ENCODE data around the gene TK1.

The TK1 gene

GRCh38 chr17:78132767-78133178 is 54.1 kb downstream of the TK1 start:
- no peak for DNase-seq

GRCh38 chr17:78132084-78132676 is 54.7 kb downstream of the TK1 start:
- DNase-seq: peak; percentile 62

GRCh38 chr17:78131172-78132083 is 55.4 kb downstream of the TK1 start:
- peak; percentile 46 for DNase-seq

GRCh38 chr17:78130437-78131101 is 56.3 kb downstream of the TK1 start, which contains the start of gene TMC8:
Gene TMC8, plus strand, starts transcription at chr17:78130771. Its CDS starts 818 bp downstream, at chr17:78131589.
- DNase-seq: peak; percentile 83

- DNase-seq: peak; percentile 92
Measured at GRCh38 chr17:78130090-78130436, 56.8 kb downstream of the TK1 start.

GRCh38 chr17:78129351-78130089 is 57.3 kb downstream of the TK1 start:
- DNase-seq: peak; percentile 59

- peak; percentile 98 for DNase-seq
Measured at GRCh38 chr17:78128551-78129350, 58.1 kb downstream of the TK1 start, which contains the start of gene TMC6. Gene TMC6, minus strand, starts transcription at chr17:78128755. Its CDS starts 1,923 bp downstream, at chr17:78126832.

- peak; percentile 44 for DNase-seq
Measured at GRCh38 chr17:78127888-78128550, 58.8 kb downstream of the TK1 start.

GRCh38 chr17:78127239-78127887 is 59.5 kb downstream of the TK1 start:
- DNase-seq: peak; percentile 71

GRCh38 chr17:78126895-78127238 is 60.0 kb downstream of the TK1 start:
- no peak for DNase-seq

GRCh38 chr17:78125976-78126894 is 60.6 kb downstream of the TK1 start:
- DNase-seq: no peak

- no peak for DNase-seq
Measured at GRCh38 chr17:78125138-78125913, 61.5 kb downstream of the TK1 start.

- no peak for DNase-seq
Measured at GRCh38 chr17:78124836-78125137, 62.1 kb downstream of the TK1 start.
